Osteoblast (primary cell): Measurements from ENCODE around the gene PPP6R3. TPM values are rescaled to one million over a fixed set of nuclear protein-coding genes. Genes with fewer than 3 reads are reported as not detected.

Experiments used
- DNase-seq: peaks from one replicate; pipeline ENCODE4 v3.0.0; 2011; ENCODE audit warnings: low spot score, mixed read lengths; ENCODE audit not compliant: insufficient read length; ENCODE audit errors: missing footprints
- H2AFZ ChIP-seq: 2 replicates; pipeline ENCODE4 v1.6.0; 2011; ENCODE audit warnings: mild to moderate bottlenecking, low read length
- H3K27ac ChIP-seq: 2 replicates; pipeline ENCODE4 v1.5.1; 2011; ENCODE audit warnings: mild to moderate bottlenecking, low read depth, low read length, moderate library complexity
- H3K27me3 ChIP-seq: 2 replicates; pipeline ENCODE4 v1.6.0; 2012; ENCODE audit warnings: mild to moderate bottlenecking, control low read depth, inconsistent platforms, low read length, moderate library complexity; ENCODE audit not compliant: insufficient read depth
- H3K36me3 ChIP-seq: 2 replicates; pipeline ENCODE4 v1.5.1; 2011; ENCODE audit warnings: mild to moderate bottlenecking, low read length, control low read depth, moderate library complexity; ENCODE audit not compliant: insufficient read depth
- H3K4me1 ChIP-seq: 2 replicates; pipeline ENCODE4 v1.5.1; 2011; ENCODE audit warnings: mild to moderate bottlenecking, low read length, control low read depth, moderate library complexity; ENCODE audit not compliant: insufficient read depth
- H3K4me2 ChIP-seq: 2 replicates; pipeline ENCODE4 v1.6.0; 2011; ENCODE audit warnings: mild to moderate bottlenecking, low read length; ENCODE audit not compliant: insufficient read depth
- H3K4me3 ChIP-seq: fragments of 200-600 bp; sonication (generic); 3 replicates; pipeline ENCODE4 v1.5.1; 2012; ENCODE audit warnings: mild to moderate bottlenecking, low read length, inconsistent platforms; ENCODE audit not compliant: insufficient read depth
- H3K79me2 ChIP-seq: 2 replicates; pipeline ENCODE4 v1.6.0; 2012; ENCODE audit warnings: mild to moderate bottlenecking, low read length, control low read depth, inconsistent platforms; ENCODE audit not compliant: insufficient read depth
- H3K9me3 ChIP-seq: 2 replicates; pipeline ENCODE4 v1.5.1; 2011; ENCODE audit warnings: low read depth, low read length, control low read depth
- H4K20me1 ChIP-seq: 2 replicates; pipeline ENCODE4 v1.6.0; 2012; ENCODE audit warnings: mild to moderate bottlenecking, low read length, control low read depth; ENCODE audit not compliant: insufficient read depth
- CTCF ChIP-seq: IDR thresholded peaks from 2 replicates; pipeline ENCODE4 v1.5.1; 2011; ENCODE audit warnings: mild to moderate bottlenecking, low read depth, low read length, moderate library complexity; ENCODE audit errors: extremely low read depth
- total RNA-seq: library from RNA; depleted of rRNA; stranded (reverse); fragments of >200 nt; gene quantifications from 2 replicates; pipeline ENCODE4 v1.2.3, GENCODE V29; 2012

The PPP6R3 gene
- total RNA-seq, 1 donor = 131 TPM

GRCh38 chr11:68436162-68436888 is 24.2 kb upstream of the PPP6R3 start:
- Histone ChIP-seq H4K20me1 (no peaks in the 10 kb centered on the region), H3K27me3 (no peaks in the 10 kb centered on the region), H2AFZ (no peak overlapping the region), H3K27ac (peak overlapping the region; percentile 54), H3K79me2 (no peaks in the 10 kb centered on the region), H3K36me3 (peaks cover 6% of the 10 kb centered on the region), H3K4me3 (no peak overlapping the region), H3K4me2 (no peak overlapping the region), H3K4me1 (peaks cover 13% of the 10 kb centered on the region), H3K9me3 (no peaks in the 10 kb centered on the region)
- no peak for TF ChIP-seq CTCF
- DNase-seq = no peak

DNA sequence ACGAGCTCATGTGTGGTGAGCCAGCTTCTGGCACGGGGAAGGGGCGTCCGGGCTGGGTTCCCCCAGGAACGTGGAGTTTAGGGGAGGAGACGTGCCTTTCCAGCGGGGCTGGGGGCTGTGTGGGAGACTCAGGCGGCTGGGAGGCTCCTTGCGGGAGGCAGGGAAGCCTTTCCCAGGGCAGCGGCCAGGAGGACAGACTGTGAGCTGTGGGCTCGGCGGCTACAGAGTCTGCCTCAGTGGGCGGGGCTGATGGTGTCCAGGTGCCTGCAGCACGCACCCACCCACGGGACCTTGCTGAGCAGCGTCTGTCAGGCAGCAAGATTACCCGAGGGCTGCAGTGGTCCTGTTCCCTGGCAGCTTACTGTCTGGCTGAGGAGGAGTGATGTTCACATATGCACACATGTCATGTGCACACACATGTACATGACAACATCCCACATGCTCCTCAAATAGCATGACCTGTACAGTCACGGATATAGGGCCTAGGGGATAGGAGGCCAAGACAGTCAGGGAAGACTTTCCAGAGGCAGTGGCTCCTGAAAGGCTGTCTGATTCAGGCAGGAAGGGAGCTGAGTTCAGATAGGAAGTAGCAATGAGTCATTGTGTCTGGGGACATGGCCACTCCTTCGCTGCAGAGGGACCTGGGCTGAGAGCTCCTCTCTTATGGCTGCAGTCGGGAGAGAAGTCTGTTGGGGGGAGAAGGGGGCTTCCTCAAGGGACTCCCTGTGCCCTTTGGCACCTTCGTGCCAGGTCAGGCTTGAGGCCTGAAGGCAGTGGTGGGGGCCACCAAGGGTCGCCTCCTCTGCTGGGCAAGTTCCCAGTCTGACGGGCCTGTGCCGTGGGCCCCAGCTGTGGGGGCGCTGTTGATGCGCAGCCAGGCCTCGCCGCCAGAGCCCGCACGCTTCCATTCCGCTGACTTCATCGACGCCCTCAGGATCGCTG is 23.3 kb upstream of the PPP6R3 start:
- peaks cover 6% of the 10 kb centered on the region for H3K36me3 ChIP-seq
- H3K79me2 ChIP-seq = no peaks in the 10 kb centered on the region
- H4K20me1 ChIP-seq = no peaks in the 10 kb centered on the region
- peak overlapping the region; percentile 44 for H3K4me2 ChIP-seq
- peak overlapping the region; percentile 33 for H3K4me3 ChIP-seq
- H3K27me3 ChIP-seq = no peaks in the 10 kb centered on the region
- H3K27ac ChIP-seq = peak overlapping the region; percentile 54
- H2AFZ ChIP-seq = peak overlapping the region; percentile 87
- no peaks in the 10 kb centered on the region for H3K9me3 ChIP-seq
- peak; percentile 100 for DNase-seq
- peaks cover 16% of the 10 kb centered on the region for H3K4me1 ChIP-seq
- peak; percentile 7 for TF ChIP-seq CTCF

DNA sequence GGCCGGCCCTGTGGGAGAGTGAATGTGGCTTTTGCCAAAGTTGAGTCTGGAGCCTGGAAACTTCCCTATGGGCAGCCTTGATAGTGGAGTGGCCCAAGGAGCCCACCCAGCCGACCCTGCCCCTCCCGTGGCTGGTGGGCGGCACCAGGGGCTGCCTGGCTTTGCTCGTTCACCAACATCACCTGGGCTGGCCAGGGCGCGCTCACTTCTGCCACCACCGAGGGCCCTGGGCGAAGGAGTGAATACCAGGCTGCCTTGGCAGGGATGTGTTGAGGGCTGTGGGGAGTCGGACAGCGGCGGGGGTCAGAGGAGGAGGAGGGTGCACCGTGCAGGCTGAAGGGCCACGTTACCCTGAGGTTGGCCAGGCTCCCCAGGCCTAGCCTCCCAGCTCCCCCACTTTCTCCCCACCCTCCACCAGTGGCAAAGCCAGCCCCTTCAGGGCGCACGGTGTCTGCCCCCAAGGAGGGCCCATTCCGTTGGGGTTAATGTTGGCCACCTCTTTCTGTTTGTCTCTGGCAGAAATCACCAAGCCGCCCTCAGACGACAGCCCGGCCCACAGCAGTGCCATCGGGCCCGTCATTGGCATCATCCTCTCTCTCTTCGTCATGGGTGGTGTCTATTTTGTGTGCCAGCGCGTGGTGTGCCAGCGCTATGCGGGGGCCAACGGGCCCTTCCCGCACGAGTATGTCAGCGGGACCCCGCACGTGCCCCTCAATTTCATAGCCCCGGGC is 22.5 kb upstream of the PPP6R3 start:
- Histone ChIP-seq H3K9me3 (no peaks in the 10 kb centered on the region), H3K4me1 (peaks cover 16% of the 10 kb centered on the region), H3K4me2 (no peak overlapping the region), H3K27ac (peak overlapping the region; percentile 17), H3K36me3 (peaks cover 6% of the 10 kb centered on the region), H3K79me2 (no peaks in the 10 kb centered on the region), H3K27me3 (no peaks in the 10 kb centered on the region), H4K20me1 (no peaks in the 10 kb centered on the region), H2AFZ (no peak overlapping the region), H3K4me3 (no peak overlapping the region)
- no peak for TF ChIP-seq CTCF
- DNase-seq = no peak
